Choroid plexus epithelial cell (primary cell): ENCODE results near the gene DMRT3.

ENCODE experiments used
- DNase-seq: peaks from one replicate; pipeline ENCODE4 v3.0.0-alpha.2; 2010; ENCODE audit warnings: low read depth
- H3K4me3 ChIP-seq: 2 replicates; pipeline ENCODE4 v1.5.1; 2011; ENCODE audit warnings: low read depth, mild to moderate bottlenecking, control low read depth, low read length, moderate library complexity
- CTCF ChIP-seq: conservative IDR thresholded peaks from 2 replicates; pipeline ENCODE4 v1.5.1; 2011; ENCODE audit warnings: low read depth, mild to moderate bottlenecking, control low read depth, inconsistent platforms, low read length, moderate library complexity

Gene DMRT3

GRCh38 chr9:1034271-1034670, 57.8 kb downstream of the DMRT3 start:
- DNase-seq = no peak
- TF ChIP-seq CTCF = no peak
- no peak overlapping the region for H3K4me3 ChIP-seq

GRCh38 chr9:1039589-1039988, 63.1 kb downstream of the DMRT3 start:
- H3K4me3 ChIP-seq = no peak overlapping the region
- TF ChIP-seq CTCF = no peak
- no peak for DNase-seq
